NT2/D1 (cell line): ENCODE data around the gene HOXB7.
A peak's percentile ranks its signal among the peaks of the same experiment; 100 is the strongest.

Source experiments
- DNase-seq: peaks from one replicate; pipeline ENCODE4 v3.0.0-alpha.2; 2011; ENCODE audit warnings: low read depth, low spot score
- H3K27me3 ChIP-seq: 2 replicates; pipeline ENCODE4 v1.6.0; 2011; ENCODE audit warnings: mild to moderate bottlenecking; ENCODE audit not compliant: insufficient read length, insufficient read depth
- H3K36me3 ChIP-seq: 2 replicates; pipeline ENCODE4 v1.6.1; 2011; ENCODE audit warnings: mild to moderate bottlenecking, low read length, mixed read lengths; ENCODE audit not compliant: insufficient read depth, insufficient read length
- H3K4me1 ChIP-seq: 2 replicates; pipeline ENCODE4 v1.5.1; 2011; ENCODE audit not compliant: insufficient read depth, insufficient read length
- H3K4me3 ChIP-seq: 2 replicates; pipeline ENCODE4 v1.5.1; 2011; ENCODE audit warnings: low read depth; ENCODE audit not compliant: insufficient read length
- H3K9ac ChIP-seq: 2 replicates; pipeline ENCODE4 v1.6.0; 2011; ENCODE audit warnings: low read depth; ENCODE audit not compliant: insufficient read length
- H3K9me3 ChIP-seq: 2 replicates; pipeline ENCODE4 v1.5.1; 2011; ENCODE audit warnings: mild to moderate bottlenecking, low read length; ENCODE audit not compliant: insufficient read depth
- SUZ12 ChIP-seq: IDR thresholded peaks from 2 replicates; pipeline ENCODE4 v1.6.1; 2011; ENCODE audit not compliant: insufficient read length, insufficient read depth; ENCODE audit errors: extremely low read depth
- YY1 ChIP-seq: IDR thresholded peaks from 2 replicates; pipeline ENCODE4 v1.6.1; 2011; ENCODE audit not compliant: insufficient read length, insufficient read depth
- ZNF274 ChIP-seq: IDR thresholded peaks from 2 replicates; pipeline ENCODE4 v1.6.1; 2011; ENCODE audit warnings: mild to moderate bottlenecking, low read depth, low read length

Gene HOXB7

DNA sequence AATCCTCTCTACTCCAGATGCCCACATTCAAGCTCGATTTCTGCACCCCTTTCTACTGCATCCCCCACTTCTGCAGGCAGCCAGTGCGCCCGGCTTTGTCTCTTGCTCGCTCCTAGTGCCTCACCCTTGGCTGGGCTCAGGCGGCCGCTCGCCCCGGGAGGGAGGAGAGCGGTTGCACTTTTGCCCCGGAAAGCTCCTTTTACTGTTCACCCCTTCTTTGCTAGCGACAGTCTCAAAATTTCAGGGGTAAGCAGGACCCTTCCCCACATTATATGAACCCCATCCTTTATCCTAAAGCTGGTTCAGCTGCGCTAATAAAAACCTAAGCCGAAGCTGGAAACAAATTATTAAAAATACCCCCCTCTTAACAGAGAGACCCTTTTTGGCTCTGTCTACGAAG is 18.2 kb downstream of the HOXB7 start:
- Histone ChIP-seq H3K9ac (no peak overlapping the region), H3K27me3 (peaks cover 100% of the 10 kb centered on the region), H3K4me3 (no peak overlapping the region), H3K36me3 (no peaks in the 10 kb centered on the region), H3K9me3 (no peaks in the 10 kb centered on the region), H3K4me1 (peaks cover 12% of the 10 kb centered on the region)
- TF ChIP-seq SUZ12 = peak; percentile 77
- no peak for TF ChIP-seq YY1
- no peak for TF ChIP-seq ZNF274
- DNase-seq = no peak

DNA sequence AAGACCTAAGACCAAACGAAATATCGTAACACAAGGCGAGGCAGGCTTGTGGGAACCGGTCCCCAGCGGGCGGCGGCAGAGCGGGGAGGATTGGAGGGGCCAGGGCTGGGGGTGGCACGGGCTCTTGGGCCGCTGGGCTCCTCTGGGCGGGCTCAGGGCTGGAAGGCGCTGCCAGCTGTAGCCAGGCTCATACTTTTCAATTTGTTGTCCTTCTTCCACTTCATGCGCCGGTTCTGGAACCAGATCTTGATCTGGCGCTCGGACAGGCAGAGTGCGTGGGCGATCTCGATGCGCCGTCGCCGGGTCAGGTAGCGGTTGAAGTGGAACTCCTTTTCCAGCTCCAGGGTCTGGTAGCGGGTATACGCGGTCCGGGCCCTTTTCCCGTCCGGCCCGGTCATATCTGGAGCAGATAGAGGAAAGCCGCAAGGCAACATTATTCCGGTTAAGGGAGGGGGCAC is 18.7 kb downstream of the HOXB7 start:
- H3K27me3 ChIP-seq = peaks cover 100% of the 10 kb centered on the region
- no peak overlapping the region for H3K9ac ChIP-seq

DNA sequence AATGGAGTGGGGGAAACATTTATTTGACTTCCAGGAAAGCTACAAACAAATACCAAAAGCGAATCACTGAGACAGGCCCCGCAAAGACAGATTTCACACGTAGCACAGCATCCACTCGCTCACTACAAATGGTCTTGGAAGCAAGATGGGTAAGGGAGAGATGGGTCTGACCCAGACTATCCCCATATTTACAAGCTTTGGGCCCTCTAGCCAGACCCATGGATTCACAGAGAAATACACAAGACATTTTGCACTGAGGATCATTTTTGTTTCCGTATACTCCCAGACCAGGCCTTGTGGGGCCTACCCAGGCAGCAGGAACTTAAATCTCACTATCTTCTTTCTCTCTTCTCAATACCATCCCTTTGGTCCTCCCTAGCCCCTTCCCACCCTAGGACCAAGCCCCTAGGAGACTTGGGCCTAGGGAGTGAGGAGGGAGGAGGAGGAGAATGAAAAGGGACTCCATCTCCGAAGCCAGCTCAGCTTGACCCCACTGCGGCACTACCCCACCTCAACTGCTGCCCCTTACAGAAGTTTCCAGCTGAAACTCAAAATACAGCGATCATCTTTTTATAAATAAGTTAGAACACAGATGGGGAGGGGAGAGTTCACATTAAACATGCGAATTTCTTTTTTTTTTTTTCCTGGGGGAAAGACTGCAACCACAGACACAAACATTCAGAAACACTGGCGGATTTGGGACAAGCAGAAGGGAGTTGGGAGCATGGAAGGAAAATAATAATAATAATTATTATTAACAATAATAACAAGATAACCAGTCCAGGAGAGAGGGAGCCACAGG is 19.4 kb downstream of the HOXB7 start:
- peaks cover 100% of the 10 kb centered on the region for H3K27me3 ChIP-seq
- no peak for TF ChIP-seq SUZ12
- TF ChIP-seq YY1 = no peak
- TF ChIP-seq ZNF274 = no peak
- peaks cover 9% of the 10 kb centered on the region for H3K4me1 ChIP-seq
- DNase-seq = no peak
- H3K9ac ChIP-seq = no peak overlapping the region
- no peaks in the 10 kb centered on the region for H3K9me3 ChIP-seq
- H3K4me3 ChIP-seq = no peak overlapping the region
- no peaks in the 10 kb centered on the region for H3K36me3 ChIP-seq

More for the DNA sequence above, 18.7 kb downstream of the HOXB7 start:
- no peak for DNase-seq
- Histone ChIP-seq H3K9me3 (no peaks in the 10 kb centered on the region), H3K4me1 (peaks cover 10% of the 10 kb centered on the region), H3K36me3 (no peaks in the 10 kb centered on the region), H3K4me3 (no peak overlapping the region)
- TF ChIP-seq SUZ12 (peak; percentile 58), YY1 (no peak)

DNA sequence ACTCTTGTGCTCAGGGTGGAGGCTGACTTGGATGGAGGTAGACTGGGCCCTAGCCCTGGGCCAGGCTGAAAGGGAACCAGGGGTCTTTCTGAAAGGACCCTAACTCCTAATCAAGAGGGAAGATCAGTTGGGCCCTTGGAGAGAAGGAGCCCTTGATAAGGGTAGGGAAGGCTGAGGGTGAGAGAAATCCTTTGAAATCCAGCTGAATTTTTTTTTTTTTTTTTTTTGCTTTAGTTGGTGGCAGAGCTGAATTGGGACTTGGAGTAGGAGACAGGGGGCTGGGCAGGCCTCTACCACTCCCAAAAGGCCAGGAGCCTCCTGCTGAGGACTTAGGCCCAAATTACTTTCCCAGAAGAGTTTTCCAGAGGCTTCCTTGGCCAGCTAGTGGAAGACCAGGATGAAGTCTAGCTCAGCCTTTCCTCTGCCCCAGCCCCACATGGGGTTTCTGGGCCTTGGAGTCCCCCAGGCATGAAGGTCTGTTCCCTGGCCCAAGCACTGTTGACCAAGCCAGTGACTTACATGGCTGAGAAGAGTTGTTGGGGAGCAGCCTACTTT is 20.1 kb downstream of the HOXB7 start:
- H3K9me3 ChIP-seq = no peaks in the 10 kb centered on the region
- peaks cover 100% of the 10 kb centered on the region for H3K27me3 ChIP-seq

DNA sequence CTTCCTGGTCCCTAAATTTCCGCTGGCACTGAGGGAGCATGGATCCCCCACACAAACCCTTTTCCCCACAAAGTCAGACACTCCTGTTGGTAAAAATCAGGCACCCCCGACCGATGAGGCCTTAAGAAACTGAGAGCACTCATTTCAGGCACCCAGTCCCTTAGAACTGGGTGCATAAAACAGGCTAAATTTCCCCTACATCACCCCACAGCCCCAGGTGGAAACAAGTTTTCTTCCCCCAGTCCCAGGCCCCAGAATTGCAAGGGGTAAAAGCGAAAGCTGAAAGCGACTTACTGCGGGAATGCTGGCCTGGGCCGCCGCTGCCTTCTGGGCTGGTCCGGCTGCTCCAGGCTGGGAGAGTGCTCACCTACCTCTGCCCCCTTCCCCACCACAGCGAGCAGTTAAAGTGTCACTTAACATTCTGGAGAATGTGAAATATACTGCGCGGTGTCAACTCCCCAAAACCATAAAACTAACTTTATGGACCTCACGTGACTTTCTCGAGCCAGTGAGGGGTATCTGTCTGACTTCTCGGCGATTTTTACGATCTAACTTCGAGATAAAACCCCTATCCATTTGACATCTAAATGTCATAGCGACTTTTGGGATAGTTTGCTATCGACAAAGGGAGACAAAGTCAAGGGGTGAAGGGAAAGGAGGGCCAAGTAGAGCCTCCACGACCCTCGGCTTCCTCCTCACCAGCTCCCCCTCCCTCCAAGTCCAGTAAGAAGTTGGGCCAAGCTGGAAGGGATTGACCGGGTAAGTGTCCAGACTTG is 20.8 kb downstream of the HOXB7 start, which contains the start of gene HOXB3:
TSS of gene HOXB3 (minus strand) at position 411 of the 776 bp plus-strand sequence. CDS start 37,767 bp downstream, outside the sequence.
- H3K36me3 ChIP-seq = no peaks in the 10 kb centered on the region
- peaks cover 100% of the 10 kb centered on the region for H3K27me3 ChIP-seq
- TF ChIP-seq SUZ12 (no peak), ZNF274 (no peak), YY1 (no peak)
- H3K9me3 ChIP-seq = no peaks in the 10 kb centered on the region
- H3K4me1 ChIP-seq = peaks cover 11% of the 10 kb centered on the region
- H3K9ac ChIP-seq = no peak within 1 kb of the TSS
- H3K4me3 ChIP-seq = no peak within 1 kb of the TSS
- DNase-seq = no peak

More for the DNA sequence above, 20.1 kb downstream of the HOXB7 start:
- TF ChIP-seq ZNF274 = no peak
- no peak for TF ChIP-seq SUZ12
- no peak for TF ChIP-seq YY1
- DNase-seq = no peak
- peaks cover 11% of the 10 kb centered on the region for H3K4me1 ChIP-seq
- no peaks in the 10 kb centered on the region for H3K36me3 ChIP-seq
- H3K9ac ChIP-seq = no peak overlapping the region
- no peak overlapping the region for H3K4me3 ChIP-seq

DNA sequence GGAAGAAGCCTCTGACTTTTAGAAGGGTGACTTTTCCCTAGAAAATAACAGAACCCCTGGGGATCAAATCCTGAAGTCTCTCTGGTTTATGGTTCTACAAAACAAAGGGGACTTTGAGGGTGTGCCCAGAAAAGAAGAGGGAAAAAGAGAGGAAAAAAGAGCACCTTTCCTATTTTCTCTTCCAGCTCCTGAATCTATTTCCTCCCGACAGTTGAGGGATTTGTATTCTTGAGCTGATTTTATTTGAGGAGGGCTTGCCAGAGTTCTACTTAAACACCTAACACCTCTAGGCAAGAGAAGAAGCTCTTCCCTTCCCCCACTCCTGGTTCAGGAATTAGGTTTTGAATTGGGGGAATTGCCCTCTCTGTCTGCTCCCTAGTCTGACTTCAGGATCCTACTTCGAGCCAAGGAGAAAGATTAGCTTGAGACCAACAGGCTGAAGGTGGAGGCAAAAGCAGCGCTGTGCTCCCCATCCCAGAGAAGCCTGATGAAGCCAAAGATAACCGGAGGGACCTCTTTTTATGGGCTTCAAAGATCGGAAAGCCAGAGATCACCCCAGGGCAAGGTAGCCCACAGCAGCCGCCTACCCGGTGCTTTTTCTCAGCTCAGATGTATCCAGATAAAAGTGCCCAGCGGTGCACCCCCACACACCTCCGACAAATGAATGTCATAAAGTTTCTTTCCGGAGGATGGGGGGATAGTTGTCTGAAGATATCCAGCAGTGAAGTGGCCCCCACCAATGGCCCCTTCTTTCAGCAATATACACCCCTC is 21.6 kb downstream of the HOXB7 start:
- TF ChIP-seq SUZ12 (peak; percentile 18), YY1 (no peak)
- peaks cover 5% of the 10 kb centered on the region for H3K4me1 ChIP-seq
- H3K4me3 ChIP-seq = no peak overlapping the region
- H3K27me3 ChIP-seq = peaks cover 100% of the 10 kb centered on the region
- no peaks in the 10 kb centered on the region for H3K9me3 ChIP-seq
- DNase-seq = no peak
- no peak overlapping the region for H3K9ac ChIP-seq
- no peaks in the 10 kb centered on the region for H3K36me3 ChIP-seq

DNA sequence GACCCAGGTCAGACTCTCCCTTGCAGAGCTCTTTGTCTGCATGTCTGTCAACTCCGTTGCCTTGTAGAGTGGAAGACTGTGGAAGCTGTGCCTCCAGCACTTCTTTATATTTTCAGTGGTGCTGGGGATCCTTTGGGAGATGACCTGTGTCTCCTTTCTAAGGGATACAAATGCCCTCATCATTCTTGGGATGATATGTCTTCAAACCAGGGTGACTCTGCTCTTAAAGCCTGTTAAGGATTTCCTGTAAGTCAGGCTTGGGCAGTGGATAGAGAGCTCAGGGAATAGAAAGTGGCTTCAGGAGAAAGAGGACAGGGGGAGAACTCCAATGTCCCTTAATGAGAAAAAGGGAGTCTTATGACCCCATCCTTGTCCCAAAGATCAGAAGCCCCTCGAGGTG is 22.3 kb downstream of the HOXB7 start:
- no peak overlapping the region for H3K9ac ChIP-seq
- H3K36me3 ChIP-seq = no peaks in the 10 kb centered on the region
- H3K9me3 ChIP-seq = no peaks in the 10 kb centered on the region
- H3K4me3 ChIP-seq = no peak overlapping the region
- peaks cover 2% of the 10 kb centered on the region for H3K4me1 ChIP-seq
- no peak for TF ChIP-seq YY1
- no peak for TF ChIP-seq SUZ12
- TF ChIP-seq ZNF274 = no peak
- H3K27me3 ChIP-seq = peaks cover 100% of the 10 kb centered on the region
- no peak for DNase-seq
